H9 (cell line): Measurements from ENCODE around the gene ASPRV1. TPM values are rescaled to one million over a fixed set of nuclear protein-coding genes. Genes with fewer than 3 reads are reported as not detected.

Experiments used
- DNase-seq: peaks from one replicate; pipeline ENCODE4 v3.0.0-alpha.2; 2017
- H2AFZ ChIP-seq: one replicate; pipeline ENCODE4 v1.6.1; 2013; ENCODE audit warnings: mild to moderate bottlenecking, low read length, control low read depth, moderate library complexity
- H2AK5ac ChIP-seq: 2 replicates; pipeline ENCODE4 v1.6.1; 2013; ENCODE audit warnings: low read length, control low read depth, mixed read lengths; ENCODE audit not compliant: insufficient read length
- H2BK120ac ChIP-seq: one replicate; pipeline ENCODE4 v1.6.1; 2013; ENCODE audit warnings: low read depth, mild to moderate bottlenecking, low read length, control low read depth, inconsistent platforms; ENCODE audit not compliant: poor library complexity, severe bottlenecking
- H2BK12ac ChIP-seq: 2 replicates; pipeline ENCODE4 v1.6.1; 2013; ENCODE audit warnings: low read length, control low read depth, mixed read lengths, low read depth; ENCODE audit not compliant: insufficient read length
- H2BK15ac ChIP-seq: 2 replicates; pipeline ENCODE4 v1.6.1; 2013; ENCODE audit warnings: low read depth, low read length, control low read depth
- H2BK20ac ChIP-seq: one replicate; pipeline ENCODE4 v1.6.1; 2013; ENCODE audit warnings: low read depth, mild to moderate bottlenecking, low read length, control low read depth, inconsistent platforms; ENCODE audit not compliant: poor library complexity, severe bottlenecking
- H2BK5ac ChIP-seq: 2 replicates; pipeline ENCODE4 v1.6.1; 2013; ENCODE audit warnings: low read length, control low read depth, mixed read lengths; ENCODE audit not compliant: insufficient read length
- H3K14ac ChIP-seq: 2 replicates; pipeline ENCODE4 v1.6.1; 2013; ENCODE audit warnings: low read length, control low read depth; ENCODE audit not compliant: insufficient read depth
- H3K18ac ChIP-seq: 2 replicates; pipeline ENCODE4 v1.6.1; 2013; ENCODE audit warnings: low read depth, mild to moderate bottlenecking, mixed read lengths, low read length, control low read depth; ENCODE audit not compliant: insufficient read length
- H3K23ac ChIP-seq: 2 replicates; pipeline ENCODE4 v1.6.1; 2013; ENCODE audit warnings: low read length, control low read depth, mixed read lengths, low read depth; ENCODE audit not compliant: insufficient read length
- H3K23me2 ChIP-seq: 2 replicates; pipeline ENCODE4 v1.6.1; 2013; ENCODE audit warnings: low read depth, mild to moderate bottlenecking, mixed read lengths, low read length, control low read depth; ENCODE audit not compliant: insufficient read length, poor library complexity, severe bottlenecking
- H3K27ac ChIP-seq: 2 replicates; pipeline ENCODE4 v1.5.1; 2013; ENCODE audit warnings: low read length, control low read depth, mixed read lengths, low read depth; ENCODE audit not compliant: insufficient read length
- H3K27me3 ChIP-seq: 2 replicates; pipeline ENCODE4 v1.6.1; 2013; ENCODE audit warnings: low read length, control low read depth, inconsistent platforms; ENCODE audit not compliant: insufficient read depth
- H3K4ac ChIP-seq: 2 replicates; pipeline ENCODE4 v1.6.1; 2013; ENCODE audit warnings: low read depth, mild to moderate bottlenecking, control low read depth, inconsistent platforms, low read length, moderate library complexity
- H3K4me1 ChIP-seq: 2 replicates; pipeline ENCODE4 v1.6.1; 2013; ENCODE audit warnings: low read length, control low read depth, inconsistent platforms; ENCODE audit not compliant: insufficient read depth
- H3K4me2 ChIP-seq: 2 replicates; pipeline ENCODE4 v1.6.1; 2013; ENCODE audit warnings: low read length, control low read depth, mixed read lengths; ENCODE audit not compliant: insufficient read length, insufficient read depth
- H3K56ac ChIP-seq: 2 replicates; pipeline ENCODE4 v1.6.1; 2013; ENCODE audit warnings: low read depth, mild to moderate bottlenecking, mixed read lengths, low read length, control low read depth; ENCODE audit not compliant: insufficient read length
- H3K79me1 ChIP-seq: 2 replicates; pipeline ENCODE4 v1.6.1; 2013; ENCODE audit warnings: low read depth, mild to moderate bottlenecking, moderate library complexity, low read length, control low read depth, inconsistent platforms; ENCODE audit not compliant: insufficient read depth, poor library complexity, severe bottlenecking
- H3K79me2 ChIP-seq: 2 replicates; pipeline ENCODE4 v1.6.1; 2013; ENCODE audit warnings: low read length, control low read depth, inconsistent platforms; ENCODE audit not compliant: insufficient read depth
- H3K9ac ChIP-seq: 2 replicates; pipeline ENCODE4 v1.6.1; 2013; ENCODE audit warnings: low read length, control low read depth, mixed read lengths; ENCODE audit not compliant: insufficient read length; ENCODE audit errors: extremely low read depth
- H3K9me3 ChIP-seq: one replicate; pipeline ENCODE4 v1.6.1; 2013; ENCODE audit warnings: low read depth, low read length, inconsistent platforms; ENCODE audit not compliant: control insufficient read depth
- H3T11ph ChIP-seq: one replicate; pipeline ENCODE4 v1.6.1; 2013; ENCODE audit warnings: mild to moderate bottlenecking, low read length, control low read depth, inconsistent platforms
- H4K20me1 ChIP-seq: one replicate; pipeline ENCODE4 v1.6.1; 2013; ENCODE audit not compliant: control insufficient read depth, insufficient read length, insufficient read depth
- H4K5ac ChIP-seq: 2 replicates; pipeline ENCODE4 v1.6.1; 2013; ENCODE audit warnings: low read depth, mild to moderate bottlenecking, mixed read lengths, low read length, control low read depth; ENCODE audit not compliant: insufficient read length
- H4K8ac ChIP-seq: replicated peaks from 2 replicates; pipeline ENCODE4 v1.6.1; 2013; ENCODE audit warnings: low read length, control low read depth, mixed read lengths, low read depth; ENCODE audit not compliant: insufficient read length
- H4K91ac ChIP-seq: 2 replicates; pipeline ENCODE4 v1.6.1; 2013; ENCODE audit warnings: low read depth, mild to moderate bottlenecking, moderate library complexity, mixed read lengths, low read length, control low read depth; ENCODE audit not compliant: insufficient read length
- H3K27ac Mint-ChIP-seq, 3 experiments: 2 replicates in 2 of 3; 3 replicates in 1 of 3; pipeline ENCODE4 v1.8.0; 2020 to 2021; ENCODE audit warnings: mixed read lengths in 3 of 3, mild to moderate bottlenecking in 1 of 3, moderate library complexity in 1 of 3
- H3K27me3 Mint-ChIP-seq: 2 replicates; pipeline ENCODE4 v1.8.0; 2021; ENCODE audit warnings: low read depth, mild to moderate bottlenecking, moderate library complexity, mixed read lengths
- H3K36me3 Mint-ChIP-seq, 3 experiments: 2 replicates in 2 of 3; 3 replicates in 1 of 3; pipeline ENCODE4 v1.8.0; 2020 to 2021; ENCODE audit warnings: low read depth in 3 of 3, mixed read lengths in 3 of 3; ENCODE audit not compliant: insufficient read depth in 1 of 3
- H3K4me1 Mint-ChIP-seq, 2 experiments: 2 replicates each; pipeline ENCODE4 v1.8.0; 2020; ENCODE audit warnings: mixed read lengths in 2 of 2
- H3K4me3 Mint-ChIP-seq, 2 experiments: 2 replicates in 1 of 2; 3 replicates in 1 of 2; pipeline ENCODE4 v1.8.0; 2020 to 2021; ENCODE audit warnings: mild to moderate bottlenecking in 2 of 2, mixed read lengths in 2 of 2, moderate library complexity in 1 of 2
- H3K9me3 Mint-ChIP-seq, 2 experiments: 2 replicates in 1 of 2; 3 replicates in 1 of 2; pipeline ENCODE4 v1.8.0; 2020; ENCODE audit warnings: mild to moderate bottlenecking in 2 of 2, mixed read lengths in 2 of 2, moderate library complexity in 1 of 2
- WGBS: extraction: QIAGEN DNeasy Blood & Tissue Kit; methylation state at CpG from one replicate; pipeline ENCODE4 v1.1.7; 2013; ENCODE audit warnings: missing lambda C conversion rate, low lambda C conversion rate, mixed read lengths; ENCODE audit not compliant: insufficient read length; ENCODE audit errors: extremely low coverage; 5-methylcytosine and 5-hydroxymethylcytosine counted together
- total RNA-seq: library from RNA; stranded (reverse); gene quantifications from 2 replicates; pipeline ENCODE4 v1.2.1, GENCODE V29; 2021
- TF ChIP-seq, protein P1 (sequence below): fragments of 200-600 bp; sonication (generic); conservative IDR thresholded peaks from 3 replicates; pipeline ENCODE4 v1.8.0; 2021; ENCODE audit warnings: antibody characterized with exemption, mild to moderate bottlenecking

ASPRV1 gene
- total RNA-seq, 1 experiment from 2014 or later = 0.57 TPM

DNA sequence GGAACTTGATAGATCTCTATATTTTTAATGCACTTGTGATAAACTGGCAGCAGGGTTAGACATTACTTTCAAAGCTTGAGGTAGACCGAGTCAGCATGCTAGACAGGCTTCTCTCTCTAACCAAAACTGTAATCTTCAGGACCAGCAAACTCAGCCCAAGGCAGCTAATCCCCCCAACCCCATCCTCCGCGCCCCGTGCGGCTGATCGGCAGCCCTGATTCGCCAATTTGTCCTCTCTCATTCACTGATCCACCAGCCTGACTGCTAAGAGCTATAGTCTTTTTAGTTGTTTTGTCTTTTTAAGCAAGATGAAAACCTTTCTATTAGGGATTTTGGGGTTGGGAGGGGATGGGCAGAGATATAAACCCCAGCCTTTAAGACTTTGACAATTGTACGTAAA lies 20.7 kb downstream of the ASPRV1 start:
- no peak overlapping the region for H3K27ac ChIP-seq
- H2BK12ac ChIP-seq = no peak overlapping the region
- no peaks in the 10 kb centered on the region for H3K4me1 ChIP-seq
- peak overlapping the region in 1 of 3 experiments; percentile 30; a peak in 3 of 7 replicates for H3K27ac Mint-ChIP-seq
- H3K79me2 ChIP-seq = no peaks in the 10 kb centered on the region
- no peaks in the 10 kb centered on the region for H3K9me3 ChIP-seq
- no peak overlapping the region for H3K56ac ChIP-seq
- no peak overlapping the region for H3K4ac ChIP-seq
- H4K5ac ChIP-seq = no peak overlapping the region
- no peak overlapping the region for H4K8ac ChIP-seq
- H2BK15ac ChIP-seq = no peak overlapping the region
- no peak overlapping the region for H2BK120ac ChIP-seq
- DNase-seq = no peak
- no peak overlapping the region for H3K9ac ChIP-seq
- H3K27me3 Mint-ChIP-seq = no peaks in the 10 kb centered on the region
- no peaks in the 10 kb centered on the region for H4K20me1 ChIP-seq
- no peaks in the 10 kb centered on the region for H3K79me1 ChIP-seq
- no peaks in the 10 kb centered on the region for H3K27me3 ChIP-seq
- no CpG with 5 or more reads among the region's 8 CpGs for WGBS
- no peak overlapping the region for H3T11ph ChIP-seq
- H3K14ac ChIP-seq = no peak overlapping the region
- no peak overlapping the region for H3K23ac ChIP-seq
- H2AFZ ChIP-seq = no peak overlapping the region
- no peak overlapping the region for H2BK5ac ChIP-seq
- H2AK5ac ChIP-seq = no peak overlapping the region
- no peak overlapping the region for H2BK20ac ChIP-seq
- no peak overlapping the region for H3K18ac ChIP-seq
- H3K4me2 ChIP-seq = no peak overlapping the region
- no peak overlapping the region for H3K4me3 Mint-ChIP-seq
- H3K36me3 Mint-ChIP-seq = peaks cover 0 to 27% (median 11%) of the 10 kb centered on the region in 3 experiments; a peak in 5 of 7 replicates
- no peaks in the 10 kb centered on the region for H3K23me2 ChIP-seq
- H3K4me1 Mint-ChIP-seq = peaks cover 16 to 26% of the 10 kb centered on the region in 2 experiments
- TF ChIP-seq, protein P1, sequence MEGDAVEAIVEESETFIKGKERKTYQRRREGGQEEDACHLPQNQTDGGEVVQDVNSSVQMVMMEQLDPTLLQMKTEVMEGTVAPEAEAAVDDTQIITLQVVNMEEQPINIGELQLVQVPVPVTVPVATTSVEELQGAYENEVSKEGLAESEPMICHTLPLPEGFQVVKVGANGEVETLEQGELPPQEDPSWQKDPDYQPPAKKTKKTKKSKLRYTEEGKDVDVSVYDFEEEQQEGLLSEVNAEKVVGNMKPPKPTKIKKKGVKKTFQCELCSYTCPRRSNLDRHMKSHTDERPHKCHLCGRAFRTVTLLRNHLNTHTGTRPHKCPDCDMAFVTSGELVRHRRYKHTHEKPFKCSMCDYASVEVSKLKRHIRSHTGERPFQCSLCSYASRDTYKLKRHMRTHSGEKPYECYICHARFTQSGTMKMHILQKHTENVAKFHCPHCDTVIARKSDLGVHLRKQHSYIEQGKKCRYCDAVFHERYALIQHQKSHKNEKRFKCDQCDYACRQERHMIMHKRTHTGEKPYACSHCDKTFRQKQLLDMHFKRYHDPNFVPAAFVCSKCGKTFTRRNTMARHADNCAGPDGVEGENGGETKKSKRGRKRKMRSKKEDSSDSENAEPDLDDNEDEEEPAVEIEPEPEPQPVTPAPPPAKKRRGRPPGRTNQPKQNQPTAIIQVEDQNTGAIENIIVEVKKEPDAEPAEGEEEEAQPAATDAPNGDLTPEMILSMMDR = no peak
- H4K91ac ChIP-seq = no peak overlapping the region
- no peaks in the 10 kb centered on the region for H3K9me3 Mint-ChIP-seq
